OCI-LY1 (cell line): ENCODE data around the gene ZNF575.

Source experiments
- CTCF ChIP-seq: fragments of 200-600 bp; sonication (generic), shearing (Covaris generic); IDR thresholded peaks from 2 replicates; pipeline ENCODE4 v1.5.1; 2017; ENCODE audit warnings: mild to moderate bottlenecking, antibody characterized with exemption, low read length, moderate library complexity, mixed read lengths
- EZH2 ChIP-seq: fragments of 200-600 bp; sonication (generic), shearing (Covaris generic); IDR thresholded peaks from 2 replicates; pipeline ENCODE4 v1.8.0; 2017; ENCODE audit warnings: borderline replicate concordance, mixed run types, mild to moderate bottlenecking, antibody characterized with exemption, low read length, moderate library complexity, mixed read lengths

DNA sequence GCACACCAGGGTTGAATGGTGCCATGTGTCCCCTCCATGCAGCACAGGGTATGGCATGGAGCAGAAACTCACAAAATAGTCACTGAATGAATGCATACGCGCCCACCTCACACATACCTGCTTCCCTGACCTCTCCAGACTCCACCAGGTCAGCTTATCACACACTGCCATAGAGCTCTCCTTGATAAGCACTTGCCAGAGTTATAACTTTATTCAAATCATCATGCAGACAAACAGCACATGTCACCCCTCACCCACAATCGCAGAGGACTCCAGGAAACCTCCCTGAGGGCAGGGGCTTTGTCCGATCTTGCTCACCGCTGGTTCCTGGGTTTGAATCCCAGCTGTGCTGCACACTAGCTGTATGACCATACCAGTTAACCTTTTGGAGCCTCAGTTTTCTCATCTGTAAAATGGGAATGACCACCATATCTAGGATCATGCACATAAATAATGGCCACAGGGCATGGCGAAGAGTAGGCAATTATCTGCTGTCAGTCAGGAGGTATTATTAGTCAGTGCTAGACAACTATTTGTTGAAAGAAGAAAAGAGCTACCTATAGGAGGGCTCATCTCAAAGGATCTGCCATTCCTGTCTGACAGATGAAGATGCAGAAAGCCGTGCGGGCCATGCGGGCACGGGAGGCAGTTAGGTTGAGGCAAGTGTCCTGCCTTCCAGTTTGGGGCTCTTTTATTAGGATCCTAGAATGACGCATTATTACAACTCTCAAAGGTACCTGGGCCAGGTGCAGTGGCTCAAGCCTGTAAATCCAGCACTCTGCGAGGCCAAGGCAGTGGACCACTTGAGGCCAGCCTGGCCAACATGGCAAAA is 28.4 kb downstream of the ZNF575 start:
- TF ChIP-seq CTCF = no peak
- no peak for TF ChIP-seq EZH2
